Endothelial cell of umbilical vein (primary cell): ENCODE data around the gene KCNH2.

Experiments used
- CTCF ChIP-seq, 2 donors: IDR thresholded peaks; 1 replicate in 1 of 2; 2 replicates in 1 of 2; pipeline ENCODE4 v1.5.1; 2011; ENCODE audit warnings: low read length in 2 of 2, mild to moderate bottlenecking in 2 of 2, moderate library complexity in 2 of 2, control low read depth in 1 of 2, inconsistent platforms in 1 of 2, low read depth in 1 of 2; ENCODE audit not compliant: insufficient read depth in 1 of 2; ENCODE audit errors: extremely low read depth in 1 of 2
- EZH2 ChIP-seq: IDR thresholded peaks from 2 replicates; pipeline ENCODE4 v1.6.1; 2012; ENCODE audit warnings: borderline replicate concordance, low read depth, mild to moderate bottlenecking, moderate library complexity, low read length, inconsistent platforms; ENCODE audit not compliant: severe bottlenecking
- FOS ChIP-seq: IDR thresholded peaks from 2 replicates; pipeline ENCODE4 v1.6.1; 2011; ENCODE audit warnings: mild to moderate bottlenecking, low read length, moderate library complexity, borderline replicate concordance; ENCODE audit not compliant: insufficient read depth
- JUN ChIP-seq: IDR thresholded peaks from 2 replicates; pipeline ENCODE4 v1.6.1; 2011; ENCODE audit warnings: borderline replicate concordance, low read depth; ENCODE audit not compliant: insufficient read length, insufficient read depth
- MAX ChIP-seq: IDR thresholded peaks from 2 replicates; pipeline ENCODE4 v1.6.1; 2011; ENCODE audit not compliant: insufficient read depth, insufficient read length
- POLR2A ChIP-seq: IDR thresholded peaks from 2 replicates; pipeline ENCODE4 v1.6.1; 2012; ENCODE audit warnings: low read depth, mild to moderate bottlenecking, control low read depth, low read length
- POLR2AphosphoS5 ChIP-seq: IDR thresholded peaks from 2 replicates; pipeline ENCODE4 v1.6.1; 2012; ENCODE audit warnings: low read depth, mild to moderate bottlenecking, control low read depth, low read length, moderate library complexity; ENCODE audit not compliant: insufficient read depth

GRCh38 chr7:150972741-150973140 is 5.4 kb downstream of the KCNH2 start:
- no peak for TF ChIP-seq EZH2
- TF ChIP-seq CTCF (IDR thresholded peaks at IDR 0.05; ENCODE audit: extremely low read depth in 1 of 2, insufficient read depth in 1 of 2, low read depth in 1 of 2, low read length in 2 of 2), result no peak
- TF ChIP-seq MAX, result no peak
- TF ChIP-seq POLR2AphosphoS5, result no peak
- TF ChIP-seq FOS, result no peak
- TF ChIP-seq POLR2A, result no peak
- no peak for TF ChIP-seq JUN
